Measurements from ENCODE around the gene SPATA3.

Gene SPATA3

DNA sequence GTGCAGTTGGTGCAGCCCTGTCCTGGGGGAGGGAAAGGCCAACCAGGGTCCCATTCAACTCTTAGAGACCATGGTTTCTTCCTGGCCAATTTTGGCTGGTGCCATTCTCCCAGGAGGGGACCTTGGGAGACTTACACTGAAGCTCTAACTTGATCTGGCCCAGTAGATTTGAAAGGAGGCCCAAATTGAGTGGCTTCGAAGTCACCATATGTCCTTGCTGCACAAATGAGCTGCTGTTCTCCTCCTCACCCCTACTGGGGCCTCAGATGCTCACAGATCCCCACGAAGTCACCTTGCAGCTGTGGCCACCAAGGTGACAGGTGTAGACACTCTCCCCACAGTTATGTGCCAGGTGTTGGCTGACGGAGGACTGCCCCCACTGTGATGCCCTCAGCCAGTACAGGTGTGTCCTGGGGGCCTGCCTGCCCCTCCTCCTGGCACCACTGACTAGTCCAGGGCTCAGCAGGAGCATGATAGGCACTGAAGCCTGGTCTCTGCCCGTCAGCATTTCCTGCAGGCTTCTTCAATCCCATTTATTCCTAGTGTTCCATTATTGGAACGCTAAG lies 36.7 kb downstream of the SPATA3 start:
- no peak for DNase-seq

DNA sequence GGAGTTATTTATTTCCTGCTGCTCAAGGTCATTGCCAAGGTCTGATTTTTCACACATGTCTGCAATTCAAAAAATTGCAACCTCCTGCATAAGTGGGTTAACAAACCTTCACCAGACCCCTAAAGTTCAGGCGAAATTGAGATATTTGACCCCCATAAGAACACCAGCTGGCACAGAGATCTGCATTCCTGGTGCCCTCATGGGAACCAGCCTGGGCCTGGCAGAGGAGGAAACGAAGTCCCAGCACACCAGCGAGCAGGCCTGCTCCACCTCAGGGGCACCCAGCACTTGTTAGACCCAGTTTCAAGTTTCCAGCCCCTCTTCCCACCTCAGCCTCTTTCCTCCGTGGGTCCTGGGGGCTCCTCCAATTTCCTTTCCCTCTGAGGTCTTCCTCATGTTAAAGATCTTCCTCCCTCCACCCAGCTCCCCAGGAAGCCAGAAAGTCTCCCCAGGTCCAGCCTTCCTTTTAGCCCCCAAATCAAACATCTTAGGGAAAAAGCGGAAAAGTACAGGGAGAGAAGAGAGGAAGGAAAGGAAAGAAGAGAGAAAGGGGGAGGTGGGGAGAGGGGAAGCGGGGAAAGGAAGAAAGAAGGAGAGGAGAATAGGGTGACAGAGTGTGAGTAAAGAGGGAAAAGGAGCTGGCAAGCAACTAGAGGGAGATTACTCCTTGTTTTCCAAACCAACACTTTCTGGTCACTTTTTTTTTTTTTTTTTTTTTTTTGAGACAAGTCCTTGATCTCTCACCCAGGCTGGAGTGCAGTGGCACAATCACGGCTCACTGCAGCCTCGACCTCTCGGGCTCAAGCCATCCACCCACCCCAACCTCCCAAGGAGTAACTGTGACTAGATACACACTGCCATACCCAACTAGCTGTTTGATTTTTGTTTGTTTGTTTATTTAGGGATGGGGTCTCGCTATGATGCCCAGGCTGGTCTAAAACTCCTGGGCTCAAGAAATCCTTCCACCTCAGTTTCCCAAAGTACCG lies 37.5 kb downstream of the SPATA3 start:
- no peak for DNase-seq

DNA sequence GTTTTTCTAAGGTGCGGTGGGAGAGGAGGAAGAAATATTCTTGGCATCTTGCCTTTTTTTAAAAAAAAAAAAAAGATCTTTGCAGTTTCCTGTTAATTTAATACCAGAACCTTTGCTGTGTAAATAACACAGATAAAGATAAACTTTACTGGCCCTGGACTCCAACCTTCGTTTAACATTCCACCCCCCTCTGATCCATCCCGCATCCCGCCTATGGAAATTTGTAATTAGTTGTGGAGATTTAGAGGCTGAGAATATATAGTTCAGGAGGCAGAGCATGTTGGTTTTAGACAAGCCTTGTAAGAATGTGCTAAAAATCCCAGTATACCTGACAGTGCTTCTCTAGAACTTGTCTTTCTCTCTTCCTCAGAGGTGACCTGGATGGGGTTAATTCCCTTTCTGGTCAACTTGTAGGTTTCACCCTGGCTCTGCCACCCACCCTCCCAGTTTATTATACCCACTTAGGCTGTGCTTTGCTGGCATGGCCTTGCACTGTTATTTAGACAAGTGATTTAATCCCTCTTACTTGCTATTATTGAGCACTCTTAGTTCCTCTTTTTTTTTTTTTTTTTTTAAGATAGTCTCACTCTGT lies 38.5 kb downstream of the SPATA3 start:
- DNase-seq, result no peak

DNA sequence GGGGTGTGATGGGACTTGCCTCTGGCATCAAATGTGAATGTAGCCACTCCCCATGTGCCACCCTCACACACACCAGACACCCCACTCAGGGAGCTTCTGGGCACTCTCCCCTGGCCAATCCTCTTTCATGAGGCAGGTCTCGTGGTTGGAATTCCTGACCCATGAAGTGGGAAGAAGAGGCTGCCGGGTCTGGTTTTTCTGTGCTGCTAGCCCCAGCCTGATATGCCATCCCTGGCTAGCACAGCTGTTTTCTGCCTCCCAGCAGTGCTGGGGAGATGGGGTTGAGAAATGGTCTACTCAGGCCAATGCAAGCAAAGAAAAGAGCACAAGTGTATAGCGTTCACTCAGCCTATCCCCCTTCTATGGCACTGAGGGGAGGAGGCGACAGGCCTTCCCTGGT lies 40.2 kb downstream of the SPATA3 start:
- no peak for DNase-seq

DNA sequence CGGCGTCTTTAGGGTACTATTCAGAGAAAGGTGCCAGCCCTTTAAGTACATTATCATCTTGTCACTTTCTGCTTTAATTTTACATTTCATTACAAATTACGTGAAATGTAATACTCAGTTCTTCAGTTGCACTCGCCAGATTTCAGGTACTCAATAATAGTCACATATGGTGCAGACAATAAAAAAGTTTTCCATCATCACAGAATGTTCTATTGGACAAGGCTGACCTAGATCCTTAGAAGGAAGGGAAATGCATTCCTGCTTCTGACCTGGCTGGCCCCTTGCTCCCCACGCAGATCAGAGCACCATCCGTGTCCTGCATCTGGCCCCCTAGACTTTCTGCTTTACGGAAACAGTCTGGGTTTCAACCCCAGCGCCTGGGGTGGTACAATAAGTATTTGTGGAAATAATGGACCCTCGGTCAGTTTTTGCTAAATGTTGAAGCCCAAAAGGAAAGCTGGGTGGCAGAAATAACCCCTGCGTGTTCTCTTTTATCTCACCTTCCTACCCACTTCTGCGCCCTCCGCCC lies 40.7 kb downstream of the SPATA3 start:
- DNase-seq, result no peak

DNA sequence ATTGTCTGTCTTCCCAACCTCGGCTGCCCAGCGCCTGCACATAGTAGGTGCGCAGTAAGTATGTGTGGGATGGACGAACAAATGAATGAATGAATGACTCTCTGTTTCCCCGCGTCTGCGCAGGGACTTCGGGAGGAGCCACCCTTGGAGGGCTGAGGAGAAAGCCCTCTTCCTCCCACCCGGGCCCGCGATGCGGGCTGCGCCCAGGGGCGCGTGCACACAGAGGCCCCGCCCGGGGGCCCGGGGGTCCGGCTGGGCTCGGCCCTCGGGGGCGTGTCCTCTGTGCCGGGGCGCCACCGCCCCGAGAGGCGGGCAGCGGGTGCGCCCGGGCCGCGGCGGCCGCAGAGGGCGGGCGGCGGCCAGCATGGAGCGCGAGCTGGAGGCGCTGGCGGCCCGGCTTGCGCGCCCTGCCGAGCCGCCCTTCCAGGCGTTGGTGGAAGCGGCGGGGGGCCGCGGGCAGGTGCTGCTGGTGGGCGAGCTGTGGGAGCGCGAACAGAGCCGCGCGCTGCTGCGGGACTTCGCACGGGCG lies 41.3 kb downstream of the SPATA3 start, which contains the start of gene C2orf72:
Gene C2orf72 (plus strand): TSS at position 322 of the 529 bp plus-strand sequence. CDS start 43 bp downstream, at position 365.
- no peak for DNase-seq

DNA sequence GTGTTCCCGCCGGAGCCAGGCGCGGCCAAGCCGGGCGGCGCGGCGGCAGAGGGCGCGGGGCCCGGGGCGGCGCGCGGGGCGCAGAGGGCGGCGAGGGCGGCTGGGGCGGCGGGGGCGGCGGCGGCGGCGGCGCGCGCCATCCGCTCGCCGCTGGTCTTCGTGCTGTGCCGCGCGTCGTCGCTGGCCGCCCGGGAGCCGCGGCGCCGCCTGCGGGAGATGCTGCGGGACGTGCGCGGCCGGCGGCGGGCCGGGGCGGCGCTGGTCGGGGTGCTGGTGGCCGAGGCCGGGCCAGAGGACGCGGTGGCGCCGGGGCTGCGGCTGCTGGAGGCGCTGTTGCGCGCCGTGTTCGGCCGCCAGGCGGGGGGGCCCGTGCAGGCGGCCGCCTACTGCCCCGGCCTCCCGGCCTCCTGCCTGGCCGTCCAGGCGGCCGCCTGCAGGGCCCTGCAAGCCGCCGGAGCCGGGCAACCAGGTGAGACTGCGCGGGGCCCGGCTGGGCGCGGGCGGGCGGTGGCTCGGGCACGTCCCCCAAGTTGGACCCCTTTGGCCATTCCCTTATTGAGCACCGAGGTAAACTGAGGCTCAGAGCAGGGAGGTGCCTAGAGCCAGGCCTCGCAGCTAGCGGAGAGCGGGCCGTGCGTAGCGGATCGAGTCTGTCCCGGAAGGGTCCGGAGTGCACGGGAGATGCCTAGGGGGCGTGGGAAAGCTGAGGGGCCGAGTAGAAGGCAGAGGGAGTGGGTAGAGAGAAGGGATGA lies 42.0 kb downstream of the SPATA3 start:
- DNase-seq, result no peak

DNA sequence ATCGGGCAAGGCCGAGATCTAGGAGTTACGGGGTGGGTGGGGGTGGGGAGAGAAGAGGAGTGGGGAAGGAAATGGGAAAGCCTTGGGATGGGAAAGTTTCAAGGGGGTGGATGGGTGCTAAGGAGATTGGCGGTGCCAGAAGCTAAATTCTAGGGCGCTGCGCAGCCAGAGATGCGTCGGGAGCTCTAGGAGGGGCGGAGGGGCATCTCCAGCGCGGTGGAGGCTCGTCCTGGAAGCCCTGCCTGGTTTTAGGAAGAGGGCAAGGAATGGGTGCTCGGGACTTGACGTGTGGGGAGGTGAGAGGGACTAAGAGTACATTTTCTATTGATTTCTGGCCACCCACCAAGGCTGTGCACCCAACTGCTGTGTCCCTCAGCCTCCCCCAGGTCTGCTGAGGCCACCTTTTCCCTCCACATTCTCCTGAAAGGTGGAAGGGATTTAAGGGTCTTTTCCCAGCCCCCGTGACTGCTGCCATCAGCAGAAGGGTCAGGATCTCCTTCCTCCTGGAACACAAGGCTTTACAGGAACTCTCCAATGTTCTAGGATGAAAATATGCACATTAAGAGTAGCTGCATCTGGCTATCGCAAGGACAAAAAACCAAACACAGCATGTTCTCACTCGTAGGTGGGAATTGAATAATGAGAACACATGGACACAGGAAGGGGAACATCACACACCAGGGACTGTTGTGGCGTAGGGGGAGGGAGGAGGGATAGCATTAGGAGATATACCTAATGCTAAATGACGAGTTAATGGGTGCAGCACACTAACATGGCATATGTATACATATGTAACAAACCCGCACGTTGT lies 42.8 kb downstream of the SPATA3 start:
- no peak for DNase-seq

DNA sequence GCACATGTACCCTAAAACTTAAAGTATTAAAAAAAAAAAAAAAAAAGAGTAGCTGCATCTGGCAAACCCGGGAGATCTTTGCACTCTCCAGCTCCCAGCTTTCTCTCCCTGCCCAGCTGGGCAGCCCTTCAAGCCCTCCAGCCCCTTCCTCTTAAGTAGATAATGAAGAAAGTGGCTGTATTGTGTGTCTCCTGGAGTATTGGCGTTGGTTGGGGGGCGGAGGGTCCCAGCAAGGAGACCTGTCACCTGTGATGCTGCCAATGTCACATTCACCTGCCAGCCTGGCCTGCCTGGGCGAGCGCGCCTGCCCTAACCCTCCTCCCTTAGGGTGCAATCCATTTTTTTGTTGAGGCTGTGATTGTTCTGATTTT lies 43.4 kb downstream of the SPATA3 start:
- DNase-seq, result no peak

DNA sequence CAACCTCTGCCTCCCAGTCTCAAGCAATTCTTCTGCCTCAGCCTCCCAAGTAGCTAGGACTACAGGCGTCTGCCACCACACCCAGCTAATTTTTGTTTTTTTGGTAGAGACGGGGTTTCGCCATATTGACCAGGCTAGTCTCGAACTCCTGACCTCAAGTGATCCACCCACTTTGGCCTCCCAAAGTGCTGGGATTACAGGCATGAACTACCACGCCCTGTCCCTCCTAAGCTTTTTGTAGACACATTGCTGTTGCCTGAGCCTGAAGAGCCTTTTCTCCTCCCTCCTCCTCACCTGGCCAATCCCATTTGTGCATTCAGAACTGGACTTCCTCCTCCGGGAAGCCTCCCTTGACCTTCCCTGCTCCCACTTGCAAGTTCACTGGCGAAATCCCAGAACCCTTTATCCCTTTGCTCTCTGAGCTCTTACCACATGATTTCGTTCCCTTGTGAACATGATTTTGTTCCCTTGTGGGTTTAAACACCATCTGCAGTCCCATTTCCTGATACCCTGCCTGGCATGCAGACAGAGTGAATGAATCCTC lies 44.0 kb downstream of the SPATA3 start:
- no peak for DNase-seq

DNA sequence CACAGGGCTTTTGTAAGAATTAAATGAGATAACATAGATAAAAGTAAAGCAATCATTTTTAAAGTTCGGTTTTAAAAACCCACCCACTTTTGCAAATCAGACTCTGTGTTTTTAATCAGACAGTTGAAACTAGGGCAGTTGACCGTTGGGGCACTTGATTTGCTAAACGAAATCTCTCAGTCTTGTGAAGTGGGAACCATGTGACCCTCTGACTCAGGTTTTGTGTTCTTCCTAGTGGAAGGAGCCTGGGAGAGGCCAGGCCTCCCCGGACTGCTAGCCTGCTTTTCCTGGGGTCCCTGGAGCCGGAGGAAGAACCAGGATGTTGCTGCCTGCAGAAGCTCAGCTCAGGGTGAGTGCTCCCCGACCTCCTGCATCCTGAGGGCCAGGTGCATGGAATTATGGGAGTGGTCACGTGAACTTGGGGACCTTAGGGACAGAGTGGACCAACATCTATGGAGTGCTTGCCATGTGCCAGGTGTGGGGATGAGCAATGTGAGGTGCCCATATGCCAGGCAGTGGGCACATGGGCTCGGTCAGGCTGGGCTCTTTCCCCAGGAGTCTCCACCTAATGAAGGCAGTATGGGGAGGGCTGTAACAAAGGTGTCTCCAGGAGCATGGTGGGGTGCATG lies 45.3 kb downstream of the SPATA3 start:
- DNase-seq, result no peak

DNA sequence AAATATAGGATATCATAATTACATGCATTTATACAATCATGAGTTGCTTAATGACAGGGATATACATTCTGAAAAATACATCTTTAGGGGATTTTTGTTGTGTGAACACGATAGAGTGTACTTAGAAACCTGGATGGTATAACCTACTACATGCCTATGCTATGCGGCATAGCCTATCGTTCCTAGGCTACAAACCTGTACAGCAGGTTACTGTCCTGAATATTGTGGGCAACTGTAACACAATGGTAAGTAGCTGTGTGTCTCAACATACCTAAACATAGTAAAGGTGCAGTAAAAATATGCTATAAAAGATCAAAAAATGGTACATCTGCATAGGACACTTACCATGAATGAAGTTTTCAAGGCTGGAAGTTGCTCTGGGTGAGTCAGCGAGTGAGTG lies 47.9 kb downstream of the SPATA3 start:
- DNase-seq, result no peak

DNA sequence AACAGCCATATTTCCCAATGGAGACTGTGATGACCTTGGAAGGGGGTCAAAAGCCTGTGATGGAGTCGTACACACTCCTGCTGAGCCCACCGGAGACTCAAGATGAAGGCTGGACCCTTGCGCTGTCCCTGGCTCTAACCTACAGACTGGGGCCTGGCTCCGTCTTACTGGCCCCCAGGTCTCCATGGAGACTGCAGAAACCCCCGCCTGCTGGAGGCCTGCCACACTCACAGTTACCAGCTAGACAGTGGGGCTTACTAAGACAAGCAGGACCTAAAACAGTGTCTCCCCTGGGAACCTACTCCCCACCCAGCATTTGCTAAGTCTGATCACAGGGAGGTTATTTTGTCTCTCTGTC lies 51.0 kb downstream of the SPATA3 start:
- no peak for DNase-seq

DNA sequence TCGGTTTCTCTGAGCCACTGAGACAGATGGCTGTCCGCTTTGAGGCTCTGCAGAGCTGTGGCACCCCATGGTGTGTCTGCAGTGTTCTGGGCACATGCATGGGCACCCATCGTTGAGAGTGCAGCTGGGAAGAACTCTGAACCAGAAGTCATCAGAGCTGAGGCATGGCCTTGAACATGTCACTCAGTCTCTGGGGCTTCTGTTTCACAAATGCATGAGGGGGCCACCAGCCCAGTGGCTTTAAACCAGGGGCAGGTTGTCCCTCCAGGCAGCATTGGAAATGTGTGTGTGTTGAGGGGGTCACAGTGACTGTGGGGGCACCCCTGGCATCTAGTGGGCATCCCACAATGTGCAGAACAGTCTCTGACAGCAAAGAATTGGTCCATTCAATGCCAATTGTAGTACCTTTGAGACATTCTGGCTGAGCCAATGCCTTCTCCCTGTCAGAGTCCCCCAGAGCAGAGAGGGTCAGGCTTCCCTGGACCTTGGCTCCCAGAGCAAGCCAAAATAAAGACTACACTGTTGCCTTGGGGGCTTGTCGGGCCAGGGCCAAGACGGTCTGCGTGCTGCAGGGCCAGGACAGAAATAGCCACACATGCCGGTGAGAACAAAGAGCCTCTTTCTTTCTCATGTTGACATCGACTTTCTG lies 51.5 kb downstream of the SPATA3 start:
- no peak for DNase-seq

DNA sequence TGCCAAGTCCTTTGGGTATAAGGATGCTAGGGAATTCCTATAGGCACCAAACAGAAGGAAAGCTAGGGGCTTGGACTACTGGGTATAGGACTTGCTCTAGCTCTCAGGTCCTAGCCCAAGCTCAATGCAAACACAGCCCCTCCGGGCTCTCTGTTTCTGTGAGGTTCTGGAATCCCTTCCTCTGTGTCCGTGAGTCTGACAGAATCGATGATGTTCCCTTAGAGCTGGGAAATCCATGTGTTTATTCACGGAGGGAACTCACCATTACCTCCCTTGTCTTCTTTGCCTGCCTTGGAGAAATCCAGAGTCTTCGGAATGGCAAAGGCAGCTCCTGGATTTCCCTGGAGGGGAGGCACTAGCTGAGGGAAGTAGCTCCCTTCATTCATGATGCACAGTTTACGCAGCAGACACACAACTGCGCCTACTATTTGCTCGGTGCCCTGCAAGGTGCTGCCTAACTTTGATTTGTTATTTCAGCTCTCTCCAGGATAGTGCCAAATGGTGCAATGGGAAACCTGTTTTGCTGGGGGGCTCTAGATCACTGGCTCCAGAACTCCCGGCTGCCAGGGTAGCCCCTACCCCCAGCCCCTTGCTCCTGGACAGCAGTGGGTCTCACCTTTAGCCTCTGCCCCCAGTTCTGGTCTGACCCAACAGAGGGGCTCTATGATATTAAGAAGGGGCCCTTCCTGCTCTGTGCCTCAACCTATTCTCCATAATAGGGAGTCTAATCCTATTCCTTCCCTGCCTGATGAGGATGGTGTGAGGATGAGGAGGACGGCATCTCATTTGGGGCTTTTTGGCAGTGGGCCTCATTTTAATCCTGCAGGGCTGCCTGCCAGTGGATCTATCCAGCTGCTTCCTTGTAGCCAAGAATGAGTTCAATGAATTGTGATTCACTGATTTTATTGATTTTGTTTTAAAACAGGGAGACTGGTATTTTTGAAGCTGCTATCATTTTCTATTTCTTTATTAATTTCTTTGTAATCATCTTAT lies 52.3 kb downstream of the SPATA3 start:
- DNase-seq, result no peak

DNA sequence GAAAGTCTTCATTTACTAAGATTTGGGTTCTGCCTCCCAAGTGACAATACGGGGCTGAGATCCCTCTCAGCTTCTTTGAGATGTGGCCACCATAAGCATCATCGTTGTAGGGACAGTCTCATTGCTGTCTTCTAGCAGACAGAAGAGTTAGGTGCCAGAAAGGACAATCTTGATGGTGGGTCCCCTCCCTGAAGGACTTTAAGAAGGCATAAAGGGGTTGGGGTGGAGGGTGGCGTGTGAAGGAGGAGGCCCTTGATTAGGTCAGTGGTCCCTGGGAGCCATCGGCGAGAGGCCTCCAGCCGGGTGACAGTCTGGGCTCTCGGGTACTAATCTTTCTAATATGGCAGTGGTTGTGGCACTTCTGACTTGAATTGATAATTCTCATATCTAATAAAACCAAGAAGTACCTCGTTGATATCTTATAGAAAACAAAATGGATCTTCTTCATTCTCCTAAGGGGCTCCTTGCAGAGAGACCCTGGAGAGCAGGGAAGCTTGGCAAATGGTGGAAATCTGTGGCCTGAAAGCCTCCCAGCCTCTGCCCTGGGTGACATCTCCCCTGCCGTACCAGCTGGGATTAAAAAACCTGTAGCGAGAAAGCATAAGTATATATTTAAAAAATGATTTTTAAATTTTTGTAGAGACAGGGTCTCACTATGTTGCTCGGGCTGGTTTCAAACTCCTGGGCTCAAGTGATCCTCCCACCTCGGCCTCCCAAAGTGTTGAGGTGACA lies 53.5 kb downstream of the SPATA3 start:
- no peak for DNase-seq

DNA sequence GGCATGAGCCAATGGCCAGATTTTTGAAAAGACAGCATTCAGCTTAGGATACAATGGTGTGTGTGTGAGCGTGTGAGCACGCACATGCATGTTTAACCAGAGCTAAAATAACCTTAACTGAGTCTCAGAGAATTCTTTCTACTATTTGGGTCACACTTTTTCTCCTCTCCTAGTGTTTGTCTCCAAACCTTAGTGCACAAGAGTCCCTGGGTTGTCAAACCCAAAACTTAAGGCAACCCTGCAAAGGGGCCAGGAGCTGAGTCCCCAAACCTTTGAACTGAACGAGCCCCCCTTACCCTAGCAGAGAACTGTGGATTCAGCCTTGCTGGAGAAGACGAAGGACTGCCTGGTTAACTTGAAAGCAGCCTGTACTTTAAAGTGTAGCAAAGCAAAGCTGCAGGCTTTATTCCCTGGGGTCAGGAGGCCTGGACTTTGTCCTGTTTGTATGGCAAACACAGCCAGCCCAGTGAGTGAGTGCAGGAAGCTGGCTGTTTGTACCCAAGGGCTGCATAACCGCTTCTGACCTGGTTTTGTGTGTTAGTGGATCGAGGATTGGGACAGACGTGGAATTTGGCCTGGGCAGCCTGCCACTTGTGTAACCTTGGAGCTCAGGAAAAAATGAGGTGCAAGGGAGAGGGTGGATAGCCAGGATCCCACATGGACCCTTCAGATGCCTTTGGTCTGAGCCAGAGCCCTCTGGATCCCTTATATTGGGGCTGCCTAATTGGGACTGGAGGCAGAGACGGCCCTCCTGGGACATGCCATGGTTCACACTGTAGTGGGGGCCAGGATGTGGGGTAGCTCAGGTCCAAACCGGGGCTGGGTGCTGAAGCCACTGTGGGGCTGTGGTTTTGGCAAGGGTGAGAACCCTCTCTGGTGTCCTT lies 54.3 kb downstream of the SPATA3 start:
- no peak for DNase-seq
